Chondrocyte (in vitro differentiated cells): Measurements from ENCODE around the gene FAM72D. TPM values are rescaled to one million over a fixed set of nuclear protein-coding genes. Genes with fewer than 3 reads are reported as not detected.
A peak's percentile ranks its signal among the peaks of the same experiment; 100 is the strongest.
"Not testable (repeated sequence)": the region's sequence is repeated elsewhere in the genome, so short reads cannot be mapped to it uniquely, and the experiment has no call there.

Source experiments
- DNase-seq: peaks from one replicate; pipeline ENCODE4 v3.0.0; 2021; ENCODE audit warnings: mixed read lengths, low spot score
- H3K27ac Mint-ChIP-seq: one replicate; pipeline ENCODE4 v1.8.0; 2021; ENCODE audit warnings: mild to moderate bottlenecking, moderate library complexity, mixed read lengths; ENCODE audit not compliant: unreplicated experiment
- H3K27me3 Mint-ChIP-seq: 2 replicates; pipeline ENCODE4 v1.8.0; 2021; ENCODE audit warnings: low read depth, mixed read lengths
- H3K36me3 Mint-ChIP-seq: 2 replicates; pipeline ENCODE4 v1.8.0; 2021; ENCODE audit warnings: low read depth, mixed read lengths
- H3K4me1 Mint-ChIP-seq: 2 replicates; pipeline ENCODE4 v1.8.0; 2021; ENCODE audit warnings: low read depth, mild to moderate bottlenecking, mixed read lengths
- H3K4me3 Mint-ChIP-seq: one replicate; pipeline ENCODE4 v1.8.0; 2021; ENCODE audit warnings: mild to moderate bottlenecking, moderate library complexity, mixed read lengths; ENCODE audit not compliant: unreplicated experiment
- H3K9me3 Mint-ChIP-seq: 2 replicates; pipeline ENCODE4 v1.8.0; 2021; ENCODE audit warnings: low read depth, mixed read lengths
- total RNA-seq: library from RNA; stranded (reverse); gene quantifications from 3 replicates; pipeline ENCODE4 v1.2.1, GENCODE V29; 2021

FAM72D gene
- total RNA-seq, 1 donor from 2014 or later: 0.45 TPM

DNA sequence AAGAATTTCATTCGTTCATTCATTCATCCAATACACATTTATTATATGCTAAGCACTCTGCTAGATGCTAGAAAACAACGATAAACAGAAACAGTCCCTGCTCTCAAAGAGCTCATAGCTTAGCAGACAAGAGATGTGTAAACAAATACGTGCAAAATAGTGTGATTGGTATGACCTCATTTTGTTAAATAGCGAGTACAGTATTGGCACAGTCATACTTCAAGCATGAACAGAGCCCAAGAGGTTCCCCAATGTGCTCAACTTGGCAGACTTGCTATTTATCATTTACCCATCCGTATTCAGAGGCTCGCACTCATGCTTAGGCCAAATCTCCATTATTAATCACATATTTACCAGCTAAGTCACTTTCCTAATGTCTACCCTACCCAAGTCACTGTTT, 24.2 kb upstream of the FAM72D start:
- not testable (repeated sequence) for H3K27me3 Mint-ChIP-seq, H3K9me3 Mint-ChIP-seq, DNase-seq, H3K4me3 Mint-ChIP-seq, H3K4me1 Mint-ChIP-seq, H3K36me3 Mint-ChIP-seq, H3K27ac Mint-ChIP-seq

DNA sequence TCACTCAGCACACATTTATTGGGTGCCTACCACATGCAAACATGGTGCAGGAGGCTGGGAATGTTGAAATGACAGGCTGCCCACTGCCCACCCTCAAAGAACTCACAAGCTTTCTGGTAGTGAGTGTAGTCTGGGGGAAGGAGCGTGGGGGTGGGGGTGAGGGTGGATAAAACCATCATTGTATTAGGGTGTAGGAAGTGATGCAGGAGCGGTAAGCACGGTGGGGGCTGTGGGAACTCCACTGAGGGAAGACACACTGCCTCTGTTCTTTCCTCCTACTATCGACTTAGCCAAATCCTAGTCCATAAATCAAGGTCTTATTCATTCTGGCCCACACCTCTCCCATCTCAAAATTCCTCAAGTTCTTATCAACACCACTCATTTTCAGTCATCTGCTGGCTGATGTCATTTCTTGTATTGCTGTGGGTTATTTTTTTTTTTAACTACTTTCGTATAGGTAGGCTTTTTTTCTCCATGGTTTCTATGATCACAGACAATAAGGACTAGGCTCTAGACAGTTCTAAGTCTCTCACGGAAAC, 21.7 kb upstream of the FAM72D start:
- H3K9me3 Mint-ChIP-seq, H3K27ac Mint-ChIP-seq, H3K4me1 Mint-ChIP-seq, H3K36me3 Mint-ChIP-seq, DNase-seq, H3K4me3 Mint-ChIP-seq, H3K27me3 Mint-ChIP-seq: not testable (repeated sequence)

DNA sequence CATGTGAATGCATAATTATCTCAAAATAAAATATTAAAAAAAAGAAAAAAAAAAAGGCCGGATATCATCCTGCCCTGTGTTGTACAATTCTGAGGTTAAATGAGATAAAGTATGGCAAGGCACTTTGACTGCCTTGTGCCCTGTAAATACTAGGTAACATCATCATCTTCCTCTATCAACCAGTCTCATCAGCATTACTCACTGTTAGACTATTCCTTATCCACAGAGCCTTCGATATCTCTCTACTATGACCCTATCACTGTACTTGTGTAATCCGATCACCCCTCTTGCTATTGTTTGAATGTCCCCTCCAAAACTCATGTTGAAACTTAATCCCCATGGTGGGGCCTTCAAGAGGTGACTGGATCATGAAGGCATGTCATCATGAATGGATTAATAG, 18.9 kb upstream of the FAM72D start:
- not testable (repeated sequence) for H3K9me3 Mint-ChIP-seq, H3K4me1 Mint-ChIP-seq, H3K27ac Mint-ChIP-seq, H3K27me3 Mint-ChIP-seq, H3K4me3 Mint-ChIP-seq, H3K36me3 Mint-ChIP-seq, DNase-seq

- H3K27me3 Mint-ChIP-seq, H3K9me3 Mint-ChIP-seq, H3K36me3 Mint-ChIP-seq, DNase-seq, H3K4me1 Mint-ChIP-seq, H3K27ac Mint-ChIP-seq, H3K4me3 Mint-ChIP-seq: not testable (repeated sequence)
Observed at GRCh38 chr1:145077872-145078786, 17.6 kb upstream of the FAM72D start.

DNA sequence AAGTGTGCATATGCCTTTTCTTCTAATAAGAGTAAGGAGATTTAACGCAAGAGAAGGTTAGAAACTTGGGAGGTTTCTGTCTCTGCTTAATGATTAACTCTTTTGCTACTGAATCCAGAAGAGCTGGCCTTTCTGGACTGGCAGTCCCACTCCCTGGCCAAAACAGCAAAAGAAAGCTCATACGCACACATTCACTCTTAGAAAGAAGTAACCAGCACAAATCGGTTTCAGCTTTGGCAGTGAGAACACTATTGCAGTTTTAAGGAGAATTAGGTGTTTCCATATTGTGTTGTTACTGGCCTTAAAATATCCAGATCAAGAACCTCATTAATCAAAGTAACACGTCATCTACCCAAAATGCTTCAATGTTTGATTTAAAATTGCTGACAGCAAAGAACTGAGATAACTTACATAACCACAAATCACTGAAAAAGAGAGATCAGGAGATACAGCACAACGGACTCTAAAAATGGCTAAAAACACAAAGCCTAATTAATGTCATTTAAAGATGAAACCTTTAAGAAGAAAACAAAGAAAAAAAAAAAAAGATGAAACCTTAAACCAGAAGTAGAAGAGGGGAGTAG, 16.9 kb upstream of the FAM72D start:
- not testable (repeated sequence) for H3K9me3 Mint-ChIP-seq, H3K27ac Mint-ChIP-seq, H3K36me3 Mint-ChIP-seq, H3K4me3 Mint-ChIP-seq, DNase-seq, H3K4me1 Mint-ChIP-seq, H3K27me3 Mint-ChIP-seq

DNA sequence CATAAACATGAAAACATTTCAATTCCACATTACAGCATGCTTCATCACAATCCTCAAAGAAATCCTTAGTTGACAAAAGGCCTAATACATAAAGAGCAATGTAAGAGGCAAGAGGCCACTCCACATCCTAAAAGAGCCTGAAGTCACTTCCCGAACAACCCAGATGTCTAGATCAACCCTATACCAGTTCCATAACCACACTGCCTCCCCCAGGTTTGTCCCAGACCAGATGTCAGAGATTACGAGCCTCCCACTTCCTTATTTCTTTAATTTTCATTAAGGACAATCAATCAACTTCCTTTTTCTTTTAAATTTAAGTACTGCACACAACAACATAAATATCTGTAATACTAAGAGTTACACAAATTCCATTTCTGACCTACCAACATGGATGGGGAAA, 16.0 kb upstream of the FAM72D start:
- not testable (repeated sequence) for H3K27me3 Mint-ChIP-seq, H3K9me3 Mint-ChIP-seq, H3K4me1 Mint-ChIP-seq, H3K27ac Mint-ChIP-seq, H3K4me3 Mint-ChIP-seq, H3K36me3 Mint-ChIP-seq, DNase-seq

GRCh38 chr1:145080193-145080592, 15.6 kb upstream of the FAM72D start:
- H3K4me1 Mint-ChIP-seq, DNase-seq, H3K9me3 Mint-ChIP-seq, H3K4me3 Mint-ChIP-seq, H3K27ac Mint-ChIP-seq, H3K27me3 Mint-ChIP-seq, H3K36me3 Mint-ChIP-seq: not testable (repeated sequence)

DNA sequence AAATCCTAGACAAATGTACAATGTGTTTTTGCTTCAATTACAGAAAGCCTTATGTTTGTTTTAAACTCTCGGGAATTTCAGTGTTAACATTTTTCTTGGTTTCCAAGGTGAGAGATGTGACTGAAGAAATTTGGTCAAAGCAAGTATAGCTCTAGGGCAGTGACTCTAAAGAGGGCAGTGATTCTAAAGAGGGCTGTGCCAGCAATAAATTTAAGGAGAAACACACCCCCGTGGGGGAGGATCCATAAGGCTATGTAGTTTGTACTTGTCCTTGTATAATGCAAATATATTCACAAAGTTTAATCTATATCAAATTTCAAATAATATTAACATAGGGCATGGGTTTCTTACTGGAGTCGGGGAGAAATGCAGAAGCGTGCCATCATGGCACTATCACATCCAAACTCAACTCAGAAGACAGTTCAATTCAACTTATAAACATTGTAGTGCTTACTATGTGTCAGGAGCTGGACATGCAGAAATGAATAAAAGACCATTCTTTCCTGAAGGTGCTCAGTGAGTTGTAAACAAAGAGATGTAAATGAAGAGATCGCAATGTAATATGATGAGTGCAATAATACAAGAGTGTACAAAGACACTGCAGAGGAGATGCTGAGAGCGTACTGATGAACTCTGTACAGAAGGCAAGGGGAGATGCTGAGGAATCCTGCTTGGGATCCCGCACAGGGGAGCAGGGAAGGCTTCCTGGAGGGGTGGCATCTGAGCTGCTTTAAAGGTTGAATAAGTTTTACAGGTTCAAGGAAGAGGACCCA, 13.1 kb upstream of the FAM72D start:
- not testable (repeated sequence) for H3K4me3 Mint-ChIP-seq, H3K36me3 Mint-ChIP-seq, H3K27me3 Mint-ChIP-seq, H3K27ac Mint-ChIP-seq, H3K4me1 Mint-ChIP-seq, H3K9me3 Mint-ChIP-seq, DNase-seq

- H3K36me3 Mint-ChIP-seq, H3K9me3 Mint-ChIP-seq, H3K4me1 Mint-ChIP-seq, H3K27me3 Mint-ChIP-seq: not testable (repeated sequence)
- peak overlapping the region; percentile 81 for H3K27ac Mint-ChIP-seq
- peak overlapping the region; percentile 84 for H3K4me3 Mint-ChIP-seq
- peak; percentile 41 for DNase-seq
Observed at GRCh38 chr1:145093517-145094149, 2.1 kb upstream of the FAM72D start.

DNA sequence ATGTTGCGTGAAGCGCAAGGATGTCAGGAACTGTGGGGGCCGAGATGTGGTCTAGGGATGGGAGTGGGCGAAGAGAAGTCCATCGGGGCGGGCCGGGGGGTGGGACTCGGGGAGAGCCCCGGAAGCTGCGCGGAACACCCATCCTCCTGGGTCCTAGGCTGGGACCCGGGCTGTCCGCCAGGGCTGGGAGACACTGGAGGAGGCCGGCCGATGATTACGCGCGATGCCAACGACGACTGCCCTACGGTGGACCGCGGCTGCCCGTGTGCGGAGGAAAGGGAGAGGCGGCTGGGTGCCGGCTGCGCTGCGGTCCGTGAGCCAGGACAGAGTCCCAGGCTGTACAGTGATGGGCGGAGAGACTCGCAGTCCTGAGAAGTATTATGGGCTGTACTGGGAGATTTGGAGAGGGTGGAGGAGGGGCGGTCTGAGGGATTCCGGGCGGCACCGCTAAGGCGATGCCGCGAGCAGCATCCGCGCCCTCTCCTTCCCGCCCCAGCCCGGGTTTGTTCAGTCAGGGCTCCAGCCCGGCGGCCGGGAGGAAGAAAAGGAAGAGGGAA, 1.0 kb upstream of the FAM72D start:
- peak overlapping the region; percentile 69 for H3K27ac Mint-ChIP-seq
- peak overlapping the region; percentile 58 for H3K4me3 Mint-ChIP-seq
- DNase-seq, H3K4me1 Mint-ChIP-seq, H3K27me3 Mint-ChIP-seq, H3K36me3 Mint-ChIP-seq, H3K9me3 Mint-ChIP-seq: not testable (repeated sequence)

GRCh38 chr1:145101725-145102124, 6.0 kb downstream of the FAM72D start:
- not testable (repeated sequence) for H3K36me3 Mint-ChIP-seq, H3K4me3 Mint-ChIP-seq

GRCh38 chr1:145103294-145103693, 7.5 kb downstream of the FAM72D start:
- not testable (repeated sequence) for H3K4me3 Mint-ChIP-seq

More at GRCh38 chr1:145101725-145102124, 6.0 kb downstream of the FAM72D start:
- not testable (repeated sequence) for H3K27me3 Mint-ChIP-seq, H3K4me1 Mint-ChIP-seq, DNase-seq, H3K9me3 Mint-ChIP-seq, H3K27ac Mint-ChIP-seq

More at GRCh38 chr1:145103294-145103693, 7.5 kb downstream of the FAM72D start:
- DNase-seq, H3K36me3 Mint-ChIP-seq, H3K27ac Mint-ChIP-seq, H3K9me3 Mint-ChIP-seq, H3K27me3 Mint-ChIP-seq, H3K4me1 Mint-ChIP-seq: not testable (repeated sequence)
